ENCODE measurements around the gene CDKAL1.
"Not testable (repeated sequence)": the region's sequence is repeated elsewhere in the genome, so short reads cannot be mapped to it uniquely, and the experiment has no call there.

The CDKAL1 gene

GRCh38 chr6:20879526-20879925 lies 345.3 kb downstream of the CDKAL1 start:
- no peak for DNase-seq (ENCODE audit: low spot score)

DNA sequence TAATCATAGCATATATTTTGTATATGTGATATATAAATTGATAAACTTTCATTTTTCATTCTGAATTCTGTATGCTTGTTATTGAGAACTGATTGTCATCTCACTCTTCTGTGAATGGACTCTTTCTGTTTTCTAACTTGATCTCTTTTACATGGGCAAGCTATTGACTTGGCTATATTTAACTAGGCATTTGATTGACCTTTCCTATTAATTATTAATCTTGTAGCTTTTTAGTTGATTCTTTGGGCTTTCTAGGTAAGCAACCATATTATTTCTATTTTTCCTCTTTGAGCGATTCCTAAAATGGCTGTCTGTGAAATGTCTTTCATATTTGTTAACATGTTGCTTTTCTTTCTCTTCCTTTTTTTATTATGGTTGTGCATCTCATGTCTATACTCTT lies 347.1 kb downstream of the CDKAL1 start:
- no peak for DNase-seq (ENCODE audit: low spot score)

- no peak for DNase-seq (ENCODE audit: low spot score)
These were observed 347.8 kb downstream of the CDKAL1 start for GRCh38 chr6:20882014-20882413.

GRCh38 chr6:20885076-20885475 lies 350.8 kb downstream of the CDKAL1 start:
- no peak for DNase-seq (ENCODE audit: low spot score)

GRCh38 chr6:20891161-20891560 lies 356.9 kb downstream of the CDKAL1 start:
- DNase-seq (ENCODE audit: low spot score): no peak

- no peak for DNase-seq (ENCODE audit: low spot score)
These were observed 358.1 kb downstream of the CDKAL1 start for GRCh38 chr6:20892365-20892764.

GRCh38 chr6:20893412-20893811 lies 359.2 kb downstream of the CDKAL1 start:
- no peak for DNase-seq (ENCODE audit: low spot score)

DNA sequence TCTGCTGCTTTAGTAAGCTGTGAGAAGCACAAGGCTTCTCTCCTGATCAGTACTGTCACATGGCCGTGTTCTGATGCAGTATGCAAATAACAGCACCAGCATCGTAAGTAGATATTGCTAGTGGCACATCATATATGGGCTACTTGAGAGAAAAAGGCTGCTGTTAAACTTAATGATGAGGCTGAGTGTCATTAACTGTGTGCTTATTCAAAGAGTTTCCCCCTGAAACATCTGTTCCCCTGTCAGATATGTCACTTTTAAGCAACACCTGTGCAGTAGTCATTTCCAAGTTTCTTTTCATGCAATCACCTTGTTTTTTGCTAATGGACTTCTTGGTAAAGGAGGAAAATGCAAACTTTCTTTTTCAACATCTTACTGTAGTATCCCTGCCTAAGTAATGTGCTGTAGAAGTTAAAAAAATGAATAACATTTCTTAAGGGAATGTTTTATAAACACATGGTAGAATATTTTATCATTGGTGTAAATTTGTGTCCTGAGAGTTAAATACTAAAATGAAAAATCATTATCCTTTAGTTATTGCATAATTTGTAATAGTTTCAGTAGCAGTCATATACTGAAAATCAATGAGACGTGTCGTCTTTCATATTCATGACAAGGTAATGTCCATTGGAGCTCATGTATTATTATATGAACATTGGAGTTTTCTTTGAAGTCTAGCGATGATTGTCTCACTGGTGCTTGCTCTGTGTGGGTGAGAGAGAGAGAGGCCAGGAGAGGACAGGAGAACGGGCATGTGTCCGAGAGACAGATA lies 366.3 kb downstream of the CDKAL1 start:
- DNase-seq (ENCODE audit: low spot score): no peak

DNA sequence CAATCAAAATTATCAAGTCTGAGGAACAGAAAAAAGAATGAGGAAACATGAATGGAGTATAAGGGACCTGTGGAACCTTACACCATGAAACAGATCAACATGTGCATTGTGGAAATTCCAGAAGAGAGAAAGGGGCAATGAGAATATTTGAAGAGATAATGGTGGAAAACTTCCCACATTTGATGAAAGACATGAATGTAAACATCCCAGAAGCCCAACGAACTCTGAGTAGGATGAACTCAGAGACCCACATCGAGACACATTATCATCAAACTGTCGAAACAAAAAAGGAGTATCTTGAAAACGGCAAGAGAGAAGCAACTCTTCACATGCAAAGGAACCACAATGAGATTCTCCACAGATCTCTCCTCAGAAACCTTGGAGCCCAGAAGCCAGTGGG lies 371.1 kb downstream of the CDKAL1 start:
- no peak for DNase-seq (ENCODE audit: low spot score)

DNA sequence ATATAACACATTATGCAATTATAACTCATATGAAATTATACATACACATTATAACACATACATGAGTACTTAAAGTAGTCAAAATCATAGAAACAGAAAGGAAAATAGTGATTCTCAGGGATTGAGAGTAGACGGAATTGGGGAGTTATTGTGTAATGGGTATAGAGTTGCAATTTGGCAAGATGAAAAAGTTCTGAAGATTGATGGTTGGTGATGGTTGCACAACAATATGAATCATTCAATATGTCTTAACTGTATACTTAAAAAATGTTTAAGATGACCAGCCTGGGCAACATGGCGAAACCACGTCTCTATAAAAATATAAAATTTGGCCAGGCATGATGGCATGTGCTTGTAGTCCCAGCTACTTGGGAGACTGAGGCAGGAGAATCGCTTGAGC lies 372.7 kb downstream of the CDKAL1 start:
- DNase-seq (ENCODE audit: low spot score): no peak

GRCh38 chr6:20907486-20908071 lies 373.3 kb downstream of the CDKAL1 start:
- no peak for DNase-seq (ENCODE audit: low spot score)

DNA sequence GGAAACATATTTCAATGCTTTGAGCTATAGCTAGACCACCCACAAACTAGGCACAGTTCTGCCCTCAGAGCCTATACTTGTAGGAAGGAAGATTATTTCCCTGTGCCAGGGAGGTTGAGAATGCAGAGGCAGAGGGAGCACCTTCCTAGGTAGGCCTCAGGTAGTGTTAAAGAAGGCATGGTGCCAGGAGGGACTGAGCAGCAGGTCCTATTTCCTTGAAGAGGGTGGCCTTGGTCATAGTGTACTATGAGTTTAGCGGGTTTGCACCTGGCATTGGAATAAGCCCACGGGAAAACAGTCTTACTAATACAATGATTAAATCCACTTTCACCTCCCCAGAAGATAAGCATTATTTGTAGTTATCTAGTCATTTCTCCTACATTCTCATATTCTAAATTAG lies 375.4 kb downstream of the CDKAL1 start:
- DNase-seq (ENCODE audit: low spot score): no peak

GRCh38 chr6:20911712-20912111 lies 377.5 kb downstream of the CDKAL1 start:
- no peak for DNase-seq (ENCODE audit: low spot score)

DNA sequence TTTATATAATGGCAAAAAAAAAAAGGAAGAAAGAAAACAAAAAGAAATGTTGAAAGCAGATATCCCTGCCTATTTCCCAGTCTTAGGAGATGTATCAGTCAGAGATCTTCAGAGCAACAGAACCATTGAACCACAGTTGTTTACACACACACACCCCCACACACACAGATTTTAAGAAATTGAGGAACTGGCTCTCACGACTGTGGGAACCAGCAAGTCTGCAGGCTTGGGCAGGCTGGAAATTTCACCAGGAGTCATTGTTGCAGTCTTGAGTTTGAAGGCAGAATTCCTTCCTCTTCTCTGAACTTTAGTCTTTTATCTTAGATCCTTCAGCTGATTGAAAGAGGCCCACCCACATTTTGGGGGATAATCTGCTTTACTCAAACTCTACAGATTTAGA lies 380.9 kb downstream of the CDKAL1 start:
- no peak for DNase-seq (ENCODE audit: low spot score)

DNA sequence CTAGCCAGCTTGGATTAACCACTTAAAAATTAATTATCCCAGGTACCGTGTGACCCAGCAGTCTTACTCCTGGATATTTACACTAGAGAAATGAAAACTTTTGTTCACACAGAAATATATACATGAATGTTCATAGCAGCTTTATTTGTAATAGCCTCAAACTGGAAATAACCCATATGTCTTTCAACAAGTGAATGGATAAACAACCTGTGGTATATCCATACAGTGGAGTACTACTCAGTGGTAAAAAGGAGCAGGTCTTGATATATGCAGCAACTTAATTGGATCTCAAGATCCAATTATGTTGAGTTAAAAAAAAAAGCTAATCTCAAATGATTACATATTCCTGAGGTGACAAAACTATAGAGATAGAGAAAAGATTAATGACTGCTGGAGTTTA lies 381.4 kb downstream of the CDKAL1 start:
- DNase-seq (ENCODE audit: low spot score): no peak

- DNase-seq (ENCODE audit: low spot score): no peak
These were observed 381.8 kb downstream of the CDKAL1 start for GRCh38 chr6:20916086-20916485.

GRCh38 chr6:20918868-20919267 lies 384.6 kb downstream of the CDKAL1 start:
- DNase-seq (ENCODE audit: low spot score): no peak

DNA sequence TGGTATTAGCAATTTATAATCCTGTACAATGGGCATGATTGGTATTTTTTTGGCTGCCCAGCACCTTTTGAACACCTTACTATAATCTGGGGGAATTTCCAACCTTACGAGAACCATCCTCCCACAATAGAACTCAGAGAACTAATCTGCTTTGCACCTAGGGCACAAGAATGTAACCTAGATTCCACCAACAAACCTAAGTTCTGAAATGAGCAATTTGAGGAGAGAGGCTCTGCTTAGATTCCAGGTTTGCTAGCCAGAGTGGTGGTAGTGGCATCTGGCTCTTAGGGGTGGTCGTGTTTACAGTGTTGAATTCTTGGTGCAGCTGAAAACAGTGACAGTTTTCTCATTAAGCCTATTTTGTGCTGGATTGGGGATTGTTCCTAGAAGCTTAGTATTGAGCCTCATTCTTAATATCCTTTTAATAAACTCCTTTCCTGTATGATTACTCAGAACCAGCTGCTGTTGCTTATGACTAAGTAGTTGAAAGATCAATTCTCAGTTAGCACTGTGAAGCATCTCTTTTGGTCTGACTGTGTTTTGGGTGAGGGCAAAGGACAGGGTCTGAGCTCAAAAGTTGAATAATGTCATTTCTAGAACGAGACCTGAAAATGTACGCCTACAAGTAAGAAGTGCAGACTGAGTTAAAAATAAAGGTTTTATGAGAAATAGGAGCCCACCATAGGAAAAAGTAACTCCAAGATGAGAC lies 385.6 kb downstream of the CDKAL1 start:
- no peak for DNase-seq (ENCODE audit: low spot score)

DNA sequence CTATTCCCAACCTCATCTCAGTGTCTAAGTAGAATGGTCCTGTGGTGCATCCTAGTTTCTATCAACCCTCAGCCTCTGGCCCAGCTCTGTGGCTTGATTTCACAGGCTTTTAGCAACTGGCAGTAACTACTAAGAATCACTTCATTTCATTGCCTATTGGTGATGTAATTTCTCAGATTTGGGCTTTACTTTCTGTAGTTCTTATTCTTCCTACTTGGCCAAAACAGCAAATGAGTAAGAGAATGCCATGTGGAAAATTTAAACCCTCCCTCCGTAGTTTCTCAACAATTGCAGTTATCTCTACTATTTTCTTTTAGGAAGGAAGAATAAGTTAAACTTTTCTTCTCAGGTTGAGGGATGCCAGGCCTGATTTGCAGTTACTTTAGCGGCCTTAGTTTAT lies 387.3 kb downstream of the CDKAL1 start:
- DNase-seq (ENCODE audit: low spot score): no peak

DNA sequence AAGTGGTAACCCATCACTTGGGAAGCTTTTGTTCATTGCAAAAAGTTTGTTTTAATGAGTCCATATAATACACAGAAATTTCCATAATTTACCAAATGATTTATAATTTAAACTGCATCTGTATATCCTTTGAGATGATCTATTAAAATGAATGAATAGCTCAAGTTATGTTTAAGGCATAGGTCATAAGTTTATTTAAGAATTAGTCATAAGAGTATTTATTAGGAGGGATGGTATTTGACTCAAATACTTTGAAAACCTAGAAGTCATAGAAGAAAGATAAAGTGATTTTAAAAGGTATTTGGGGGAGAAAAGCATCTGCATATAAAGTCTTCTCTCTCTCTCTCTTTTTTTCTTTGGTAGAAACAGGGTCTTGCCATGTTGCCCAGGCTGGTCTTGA lies 388.5 kb downstream of the CDKAL1 start:
- DNase-seq (ENCODE audit: low spot score): no peak

DNA sequence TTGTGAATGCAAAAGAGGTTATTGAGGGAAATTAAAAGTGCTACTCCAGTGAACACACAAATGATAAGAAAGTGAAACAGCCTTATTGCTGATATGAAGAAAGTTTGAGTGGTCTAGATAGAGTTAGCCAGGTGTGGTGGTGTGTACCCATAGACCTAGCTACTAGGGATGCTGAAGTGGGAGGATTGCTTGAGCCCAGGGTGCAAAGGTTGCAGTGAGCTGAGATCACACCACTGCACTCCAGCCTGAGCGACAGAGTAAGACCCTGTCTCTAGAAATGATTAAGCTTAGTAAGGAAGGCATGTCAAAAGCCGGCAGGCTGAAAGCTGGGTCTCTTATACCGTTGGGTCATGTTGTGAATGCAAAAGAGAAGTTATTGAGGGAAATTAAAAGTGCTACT lies 389.8 kb downstream of the CDKAL1 start:
- not testable (repeated sequence) for DNase-seq (ENCODE audit: low spot score)

DNA sequence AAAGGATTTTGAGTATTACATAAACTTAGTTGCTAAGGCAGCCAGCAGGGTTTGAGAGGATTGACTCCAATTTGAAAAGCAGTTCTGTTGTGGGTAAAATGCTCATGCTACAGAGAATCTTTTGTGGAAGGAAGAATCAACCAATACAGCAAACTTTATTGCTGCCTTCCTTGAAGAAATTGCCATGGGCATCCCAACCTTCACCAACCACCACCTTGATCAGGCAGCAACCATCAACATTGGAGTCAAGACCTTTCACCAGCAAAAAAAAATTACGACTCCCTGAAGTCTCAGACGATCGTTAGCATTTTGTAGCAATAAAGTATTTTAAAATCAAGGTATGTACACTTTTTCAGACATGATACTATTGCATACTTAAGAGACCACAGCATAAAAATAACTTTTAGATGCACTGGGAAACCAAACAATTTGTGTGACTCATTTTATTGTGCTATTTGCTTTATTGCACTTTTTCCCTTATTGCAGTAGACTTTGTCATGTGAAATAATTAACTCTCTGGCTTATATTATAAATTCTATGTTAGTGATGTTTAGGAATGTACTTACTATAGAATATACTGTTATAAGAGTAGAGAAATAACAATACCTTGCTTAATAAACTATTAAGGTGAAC lies 390.8 kb downstream of the CDKAL1 start:
- no peak for DNase-seq (ENCODE audit: low spot score)
